ENCODE results near the gene PRKN. TPM values are rescaled to one million over a fixed set of nuclear protein-coding genes. Genes with fewer than 3 reads are reported as not detected.

Gene PRKN
- total and polyA plus RNA-seq, 2 donors (not counting 3 experiments of a cell fraction or from before 2014, with no cell fraction given) = 0.06 TPM; not detected in 1

DNA sequence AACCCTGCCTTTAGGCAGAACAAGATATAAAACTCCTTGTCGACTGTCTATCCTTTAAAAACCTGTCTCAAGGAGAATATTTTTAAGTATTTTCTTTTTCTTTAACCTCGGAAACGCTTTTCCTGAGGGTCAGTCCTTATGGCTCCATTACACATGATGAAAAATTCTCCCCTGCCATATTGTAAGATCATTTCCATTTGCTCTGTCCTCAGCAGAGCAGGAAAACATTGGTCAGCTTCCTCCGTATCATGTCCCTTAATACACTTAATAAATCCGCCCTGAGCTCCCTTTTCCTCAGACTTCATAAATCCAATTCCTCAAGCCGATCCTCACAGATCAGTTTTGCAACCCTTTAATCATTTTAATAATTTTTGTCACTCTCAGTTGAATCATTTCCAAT is 1219.2 kb downstream of the PRKN start:
- BruUV-seq (replicated peaks) = no TSS peak
- H3K27me3 ChIP-seq (ENCODE audit: control insufficient read depth in 2 of 2, insufficient read depth in 2 of 2, low read length in 2 of 2) = no peaks in the 10 kb centered on the region
- no peak for TF ChIP-seq FOS (IDR thresholded peaks at IDR 0.05; ENCODE audit: borderline replicate concordance, insufficient read depth, low read length)
- no peak for TF ChIP-seq EZH2 (IDR thresholded peaks at IDR 0.05; ENCODE audit: borderline replicate concordance, low read depth, low read length, severe bottlenecking)
- no peak for TF ChIP-seq GATA2 (IDR thresholded peaks at IDR 0.05; ENCODE audit: insufficient read depth, insufficient read length, low read depth, low read length)
- TF ChIP-seq, protein P1, sequence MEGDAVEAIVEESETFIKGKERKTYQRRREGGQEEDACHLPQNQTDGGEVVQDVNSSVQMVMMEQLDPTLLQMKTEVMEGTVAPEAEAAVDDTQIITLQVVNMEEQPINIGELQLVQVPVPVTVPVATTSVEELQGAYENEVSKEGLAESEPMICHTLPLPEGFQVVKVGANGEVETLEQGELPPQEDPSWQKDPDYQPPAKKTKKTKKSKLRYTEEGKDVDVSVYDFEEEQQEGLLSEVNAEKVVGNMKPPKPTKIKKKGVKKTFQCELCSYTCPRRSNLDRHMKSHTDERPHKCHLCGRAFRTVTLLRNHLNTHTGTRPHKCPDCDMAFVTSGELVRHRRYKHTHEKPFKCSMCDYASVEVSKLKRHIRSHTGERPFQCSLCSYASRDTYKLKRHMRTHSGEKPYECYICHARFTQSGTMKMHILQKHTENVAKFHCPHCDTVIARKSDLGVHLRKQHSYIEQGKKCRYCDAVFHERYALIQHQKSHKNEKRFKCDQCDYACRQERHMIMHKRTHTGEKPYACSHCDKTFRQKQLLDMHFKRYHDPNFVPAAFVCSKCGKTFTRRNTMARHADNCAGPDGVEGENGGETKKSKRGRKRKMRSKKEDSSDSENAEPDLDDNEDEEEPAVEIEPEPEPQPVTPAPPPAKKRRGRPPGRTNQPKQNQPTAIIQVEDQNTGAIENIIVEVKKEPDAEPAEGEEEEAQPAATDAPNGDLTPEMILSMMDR (IDR thresholded peaks at IDR 0.05; ENCODE audit: extremely low read depth in 1 of 2, insufficient read depth in 1 of 2, low read depth in 1 of 2, low read length in 2 of 2) = no peak
- TF ChIP-seq POLR2A (IDR thresholded peaks at IDR 0.05; ENCODE audit: low read depth, low read length) = no peak
- no peak for TF ChIP-seq MYC (IDR thresholded peaks at IDR 0.05; ENCODE audit: low read depth, low read length)
- no peak for TF ChIP-seq POLR2AphosphoS5 (IDR thresholded peaks at IDR 0.05; ENCODE audit: insufficient read depth, low read depth, low read length)
- TF ChIP-seq, protein P2, sequence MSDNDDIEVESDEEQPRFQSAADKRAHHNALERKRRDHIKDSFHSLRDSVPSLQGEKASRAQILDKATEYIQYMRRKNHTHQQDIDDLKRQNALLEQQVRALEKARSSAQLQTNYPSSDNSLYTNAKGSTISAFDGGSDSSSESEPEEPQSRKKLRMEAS (IDR thresholded peaks at IDR 0.05; ENCODE audit: insufficient read depth, insufficient read length) = no peak
- TF ChIP-seq JUN (IDR thresholded peaks at IDR 0.05; ENCODE audit: borderline replicate concordance, insufficient read depth, insufficient read length, low read depth) = no peak
- DNase-seq (ENCODE audit: low read depth, low spot score) (no peak), FAIRE-seq (no peak)
- intact Hi-C loops (cut with micrococcal nuclease) (no loop called here), dilution Hi-C loops (cut with MboI; ENCODE audit: extremely low pct_ligation_motif_present, low sequenced_read_pairs) (no loop called here)
- H3K9me3 ChIP-seq (replicated peaks; ENCODE audit: control insufficient read depth, insufficient read depth, low read length) = no peaks in the 10 kb centered on the region
- no peaks in the 10 kb centered on the region for H3K79me2 ChIP-seq (ENCODE audit: control insufficient read depth, insufficient read depth, low read length)
- H3K9ac ChIP-seq (replicated peaks; ENCODE audit: extremely low read depth, insufficient read depth, low read length) = no peak overlapping the region
- H2AFZ ChIP-seq (ENCODE audit: low read depth, low read length) = no peak overlapping the region
- ChIA-PET CTCF (no interaction called here), POLR2A (no interaction called here)
- H3K4me2 ChIP-seq (ENCODE audit: insufficient read depth, low read length) = no peak overlapping the region
- H3K4me3 ChIP-seq (replicated peaks in 1 of 3; ENCODE audit: insufficient read depth in 1 of 3, low read depth in 1 of 3, low read length in 3 of 3) = no peak overlapping the region
- H3K36me3 ChIP-seq (ENCODE audit: control insufficient read depth in 2 of 2, extremely low read depth in 1 of 2, insufficient read depth in 2 of 2, low read length in 2 of 2) = no peaks in the 10 kb centered on the region
- no peaks in the 10 kb centered on the region for H4K20me1 ChIP-seq (replicated peaks; ENCODE audit: control insufficient read depth, extremely low read depth, insufficient read depth, low read length)
- no peaks in the 10 kb centered on the region for H3K9me1 ChIP-seq (replicated peaks; ENCODE audit: control insufficient read depth, extremely low read depth, insufficient read depth, low read length)
- H3K27ac ChIP-seq (ENCODE audit: insufficient read depth, low read depth, low read length) = no peak overlapping the region
- no peaks in the 10 kb centered on the region for H3K4me1 ChIP-seq (ENCODE audit: control insufficient read depth, extremely low read depth, insufficient read depth, low read length)

Data from endothelial cell of umbilical vein (primary cell).